Endothelial cell of umbilical vein (primary cell): ENCODE measurements around the gene ZNF302. TPM values are rescaled to one million over a fixed set of nuclear protein-coding genes. Genes with fewer than 3 reads are reported as not detected.

Source experiments
- BruUV-seq: library from RNA; stranded (reverse); fragments of 400-500 nt; replicated peaks from 2 replicates; lab custom pipeline; 2021; lab: Mats Ljungman, UMichigan
- CTCF ChIA-PET: fragments of 300-600, 350-600 bp; sonication (Branson Sonifier 250); formaldehyde crosslinking; loops from one replicate; lab custom pipeline; 2021; ENCODE audit warnings: antibody characterized with exemption, inconsistent platforms; lab: Charles Lee
- POLR2A ChIA-PET: fragments of 300-600, 350-600 bp; sonication (Branson Sonifier 250); formaldehyde crosslinking; loops from one replicate; lab custom pipeline; 2021; ENCODE audit warnings: antibody characterized with exemption, inconsistent platforms; lab: Charles Lee
- DNase-seq: peaks from one replicate; pipeline ENCODE4 v3.0.0-alpha.2; 2011; ENCODE audit warnings: low read depth, low spot score
- FAIRE-seq: peaks from 2 replicates; lab custom pipeline; 2011; peaks lifted over from hg19 to GRCh38; lab: Jason Lieb, UNC
- H2AFZ ChIP-seq: 2 replicates; pipeline ENCODE4 v1.6.0; 2012; ENCODE audit warnings: low read depth, low read length, control low read depth, inconsistent platforms
- H3K27ac ChIP-seq: 2 replicates; pipeline ENCODE4 v1.5.1; 2011; ENCODE audit warnings: low read depth, mild to moderate bottlenecking, control low read depth, low read length, moderate library complexity; ENCODE audit not compliant: insufficient read depth
- H3K27me3 ChIP-seq, 2 experiments: 2 replicates each; pipeline versions ENCODE4 v1.6.0 to v1.6.1; 2011; ENCODE audit warnings: low read length in 2 of 2, mixed read lengths in 1 of 2; ENCODE audit not compliant: control insufficient read depth in 2 of 2, insufficient read depth in 2 of 2
- H3K36me3 ChIP-seq, 2 experiments: 2 replicates in 1 of 2; 3 replicates in 1 of 2; pipeline ENCODE4 v1.5.1; 2011; ENCODE audit warnings: low read length in 2 of 2, mild to moderate bottlenecking in 1 of 2, moderate library complexity in 1 of 2; ENCODE audit not compliant: control insufficient read depth in 2 of 2, insufficient read depth in 2 of 2; ENCODE audit errors: extremely low read depth in 1 of 2
- H3K4me1 ChIP-seq: 3 replicates; pipeline ENCODE4 v1.5.1; 2011; ENCODE audit warnings: mild to moderate bottlenecking, low read length; ENCODE audit not compliant: control insufficient read depth, insufficient read depth; ENCODE audit errors: extremely low read depth
- H3K4me2 ChIP-seq: 2 replicates; pipeline ENCODE4 v1.6.1; 2011; ENCODE audit warnings: low read length, control low read depth, mixed read lengths; ENCODE audit not compliant: insufficient read depth
- H3K4me3 ChIP-seq, 3 experiments: fragments of 200-600 bp in 1 of 3; sonication (generic), shearing (Covaris generic) in 1 of 3; replicated peaks in 1 of 3; 2 replicates each; pipeline ENCODE4 v1.5.1; 2011 to 2016; ENCODE audit warnings: control low read depth in 3 of 3, low read length in 3 of 3, mild to moderate bottlenecking in 2 of 3, inconsistent platforms in 1 of 3, low read depth in 1 of 3, moderate library complexity in 1 of 3; ENCODE audit not compliant: insufficient read depth in 1 of 3
- H3K79me2 ChIP-seq: 2 replicates; pipeline ENCODE4 v1.6.0; 2012; ENCODE audit warnings: low read length, inconsistent platforms; ENCODE audit not compliant: control insufficient read depth, insufficient read depth
- H3K9ac ChIP-seq: replicated peaks from 2 replicates; pipeline ENCODE3; 2011; ENCODE audit warnings: low read length, control low read depth; ENCODE audit not compliant: insufficient read depth; ENCODE audit errors: extremely low read depth
- H3K9me1 ChIP-seq: replicated peaks from 3 replicates; pipeline ENCODE4 v1.6.0; 2011; ENCODE audit warnings: mild to moderate bottlenecking, low read length; ENCODE audit not compliant: control insufficient read depth, insufficient read depth; ENCODE audit errors: extremely low read depth
- H3K9me3 ChIP-seq: replicated peaks from 2 replicates; pipeline ENCODE4 v1.5.1; 2012; ENCODE audit warnings: low read length, inconsistent platforms; ENCODE audit not compliant: control insufficient read depth, insufficient read depth
- H4K20me1 ChIP-seq: replicated peaks from 2 replicates; pipeline ENCODE3; 2011; ENCODE audit warnings: mild to moderate bottlenecking, low read length; ENCODE audit not compliant: control insufficient read depth, insufficient read depth; ENCODE audit errors: extremely low read depth
- CTCF ChIP-seq, 2 donors: IDR thresholded peaks; 1 replicate in 1 of 2; 2 replicates in 1 of 2; pipeline ENCODE4 v1.5.1; 2011; ENCODE audit warnings: low read length in 2 of 2, mild to moderate bottlenecking in 2 of 2, moderate library complexity in 2 of 2, control low read depth in 1 of 2, inconsistent platforms in 1 of 2, low read depth in 1 of 2; ENCODE audit not compliant: insufficient read depth in 1 of 2; ENCODE audit errors: extremely low read depth in 1 of 2
- EZH2 ChIP-seq: IDR thresholded peaks from 2 replicates; pipeline ENCODE4 v1.6.1; 2012; ENCODE audit warnings: borderline replicate concordance, low read depth, mild to moderate bottlenecking, moderate library complexity, low read length, inconsistent platforms; ENCODE audit not compliant: severe bottlenecking
- FOS ChIP-seq: IDR thresholded peaks from 2 replicates; pipeline ENCODE4 v1.6.1; 2011; ENCODE audit warnings: mild to moderate bottlenecking, low read length, moderate library complexity, borderline replicate concordance; ENCODE audit not compliant: insufficient read depth
- GATA2 ChIP-seq: IDR thresholded peaks from 2 replicates; pipeline ENCODE4 v1.7.0; 2011; ENCODE audit warnings: low read depth, mild to moderate bottlenecking, moderate library complexity, mixed read lengths, low read length; ENCODE audit not compliant: insufficient read length, insufficient read depth
- JUN ChIP-seq: IDR thresholded peaks from 2 replicates; pipeline ENCODE4 v1.6.1; 2011; ENCODE audit warnings: borderline replicate concordance, low read depth; ENCODE audit not compliant: insufficient read length, insufficient read depth
- MYC ChIP-seq: IDR thresholded peaks from one replicate; pipeline ENCODE4 v1.6.1; 2011; ENCODE audit warnings: mild to moderate bottlenecking, low read depth, low read length
- POLR2A ChIP-seq: IDR thresholded peaks from 2 replicates; pipeline ENCODE4 v1.6.1; 2012; ENCODE audit warnings: low read depth, mild to moderate bottlenecking, control low read depth, low read length
- POLR2AphosphoS5 ChIP-seq: IDR thresholded peaks from 2 replicates; pipeline ENCODE4 v1.6.1; 2012; ENCODE audit warnings: low read depth, mild to moderate bottlenecking, control low read depth, low read length, moderate library complexity; ENCODE audit not compliant: insufficient read depth
- dilution Hi-C: fragments of 300-500 bp; cut with MboI; formaldehyde crosslinking; loops from one replicate; pipeline ENCODE4 v1.15.0; 2019; ENCODE audit warnings: low sequenced_read_pairs; ENCODE audit not compliant: extremely low pct_ligation_motif_present
- intact Hi-C: fragments of 100-400 bp; cut with micrococcal nuclease; formaldehyde crosslinking; loops from one replicate; pipeline ENCODE4 v1.10.0; 2022
- polyA plus RNA-seq, 4 experiments: library from polyadenylated mRNA; depleted of rRNA in 3 of 4; stranded (reverse) in 3 of 4; unstranded in 1 of 4; fragments of >200 nt; gene quantifications; 2 replicates each; pipeline versions ENCODE4 v1.2.1 to v1.2.3, GENCODE V29; 2011 to 2012; ENCODE audit warnings: missing spikeins in 1 of 4
- total RNA-seq: library from RNA; stranded (reverse); gene quantifications from 2 replicates; pipeline ENCODE4 v1.2.3, GENCODE V29; 2021
- TF ChIP-seq, protein P1 (sequence below): IDR thresholded peaks from 2 replicates; pipeline ENCODE4 v1.6.1; 2011; ENCODE audit not compliant: insufficient read depth, insufficient read length

Gene ZNF302
- total and polyA plus RNA-seq, 2 donors (not counting 3 experiments of a cell fraction or from before 2014, with no cell fraction given) = 8.1 to 15.6 TPM

DNA sequence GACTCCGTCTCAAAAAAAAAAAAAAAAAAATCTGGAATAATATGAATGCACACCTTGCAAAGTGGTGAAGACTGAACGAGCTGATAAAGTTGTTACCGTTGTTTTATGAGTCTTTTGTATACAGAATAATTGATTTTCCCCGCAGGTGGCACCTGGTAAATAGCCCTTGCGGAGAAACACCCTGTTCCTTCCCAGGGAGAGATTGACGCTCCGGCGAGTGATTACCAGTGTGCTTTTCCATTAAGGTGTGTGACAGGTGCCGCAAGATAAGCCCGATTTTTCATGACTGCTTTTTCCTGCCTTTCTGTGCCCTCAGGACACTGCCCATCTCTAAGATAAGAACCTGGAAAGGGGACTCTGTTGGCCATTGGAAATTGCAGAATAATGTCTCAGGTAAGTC, 943 bp downstream of the ZNF302 start:
- dilution Hi-C loops (no loop called here), intact Hi-C loops (loop anchor here (2.0 kb wide), 1 partner anchor 34 kb away; no protein-coding TSS in a partner anchor)
- Histone ChIP-seq H2AFZ (no peak overlapping the region), H3K4me3 (peak overlapping the region in 2 of 3 experiments; percentile 72), H3K36me3 (peaks cover 10 to 11% of the 10 kb centered on the region in 2 experiments), H3K9me1 (no peaks in the 10 kb centered on the region), H3K27ac (no peak overlapping the region), H3K27me3 (peaks cover 0 to 2% of the 10 kb centered on the region in 2 experiments), H4K20me1 (no peaks in the 10 kb centered on the region), H3K9ac (no peak overlapping the region), H3K79me2 (peaks cover 3% of the 10 kb centered on the region), H3K4me2 (peak overlapping the region; percentile 75), H3K4me1 (peaks cover 10% of the 10 kb centered on the region), H3K9me3 (no peaks in the 10 kb centered on the region)
- no TSS peak for BruUV-seq
- DNase-seq = no peak
- no peak for FAIRE-seq
- TF ChIP-seq POLR2AphosphoS5 = no peak
- TF ChIP-seq FOS = no peak
- no peak for TF ChIP-seq GATA2
- no peak for TF ChIP-seq JUN
- no peak for TF ChIP-seq POLR2A
- TF ChIP-seq, protein P1, sequence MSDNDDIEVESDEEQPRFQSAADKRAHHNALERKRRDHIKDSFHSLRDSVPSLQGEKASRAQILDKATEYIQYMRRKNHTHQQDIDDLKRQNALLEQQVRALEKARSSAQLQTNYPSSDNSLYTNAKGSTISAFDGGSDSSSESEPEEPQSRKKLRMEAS = no peak
- no peak for TF ChIP-seq MYC
- CTCF ChIA-PET = interaction anchor here (1.3 kb wide), 1 partner anchor 39 kb away, joined by 3 read pairs; no protein-coding TSS in a partner anchor
- POLR2A ChIA-PET = no interaction called here

DNA sequence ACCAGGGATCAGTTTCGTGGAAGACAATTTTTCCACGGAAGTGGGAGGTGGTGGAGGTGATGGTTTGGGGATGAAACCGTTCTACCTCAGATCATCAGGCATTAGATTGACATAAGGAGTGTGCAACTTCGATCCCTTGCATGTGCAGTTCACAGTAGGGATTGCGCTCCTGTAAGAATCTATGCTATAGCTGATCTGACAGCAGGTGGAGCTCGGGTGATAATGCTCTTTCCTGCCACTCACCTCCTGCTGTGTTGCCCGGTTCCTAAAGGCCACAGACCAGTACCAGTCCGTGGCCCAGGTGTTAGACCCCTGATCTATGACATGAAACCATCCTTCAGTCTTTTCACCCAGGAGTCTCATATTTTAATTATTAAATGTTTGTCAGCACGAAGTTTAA, 4.0 kb downstream of the ZNF302 start:
- no TSS peak for BruUV-seq
- ChIA-PET POLR2A (no interaction called here), CTCF (no interaction called here)
- no peak overlapping the region for H2AFZ ChIP-seq
- TF ChIP-seq POLR2A (no peak), EZH2 (no peak), POLR2AphosphoS5 (no peak), JUN (no peak), FOS (no peak), MYC (no peak), CTCF (IDR thresholded peaks at IDR 0.05; ENCODE audit: extremely low read depth in 1 of 2, insufficient read depth in 1 of 2, low read depth in 1 of 2, low read length in 2 of 2) (no peak), GATA2 (no peak)
- no peak overlapping the region for H3K4me3 ChIP-seq
- no peak overlapping the region for H3K27ac ChIP-seq
- no peak for DNase-seq
- H3K9me1 ChIP-seq = no peaks in the 10 kb centered on the region
- H3K36me3 ChIP-seq = peaks cover 12 to 17% of the 10 kb centered on the region in 2 experiments
- no peak overlapping the region for H3K9ac ChIP-seq
- H3K9me3 ChIP-seq = peaks cover 9% of the 10 kb centered on the region
- H3K4me1 ChIP-seq = peaks cover 8% of the 10 kb centered on the region
- H3K79me2 ChIP-seq = peaks cover 3% of the 10 kb centered on the region
- dilution Hi-C loops = no loop called here
- no peaks in the 10 kb centered on the region for H4K20me1 ChIP-seq
- intact Hi-C loops = no loop called here
- no peak for FAIRE-seq
- no peak overlapping the region for H3K4me2 ChIP-seq
- no peaks in the 10 kb centered on the region for H3K27me3 ChIP-seq
